ENCODE measurements around the gene GREB1. TPM values are rescaled to one million over a fixed set of nuclear protein-coding genes. Genes with fewer than 3 reads are reported as not detected.

GREB1 gene
- total and polyA plus RNA-seq, 2 experiments from 2014 or later, result 12.0 to 35.0 TPM

GRCh38 chr2:11582612-11582861, 48.7 kb downstream of the GREB1 start:
- Histone ChIP-seq H3K4me2 (no peak overlapping the region), H2AFZ (no peak overlapping the region), H3K4me3 (no peak overlapping the region), H3K4me1 (ENCODE audit: insufficient read depth) (0 out of 2 replicates have a peak, but pooled peaks cover 5% of the 10 kb centered on the region), H3K79me2 (replicated peaks; ENCODE audit: insufficient read depth) (no peaks in the 10 kb centered on the region; the same call in 1 of the 2 replicates), H4K20me1 (replicated peaks; ENCODE audit: insufficient read depth) (no peaks in the 10 kb centered on the region), H3K36me3 (ENCODE audit: insufficient read depth) (peaks cover 5% of the 10 kb centered on the region; the same call in 1 of the 2 replicates), H3K9me2 (ENCODE audit: insufficient read depth) (no peaks in the 10 kb centered on the region), H3K27ac (ENCODE audit: low read depth) (no peak overlapping the region), H3K27me3 (ENCODE audit: insufficient read depth) (no peaks in the 10 kb centered on the region), H3F3A (replicated peaks; ENCODE audit: low read depth) (no peaks in the 10 kb centered on the region)
- DNase-seq (ENCODE audit: low spot score) (no peak), ATAC-seq (peak; percentile 67)
- Mint-ChIP-seq H3K36me3 (ENCODE audit: low read depth) (peaks cover 42% of the 10 kb centered on the region), H3K4me1 (peaks cover 31% of the 10 kb centered on the region), H3K27me3 (ENCODE audit: insufficient read depth, low read depth, poor library complexity) (peaks cover 9% of the 10 kb centered on the region), H3K27ac (no peak overlapping the region), H3K4me3 (no peak overlapping the region), H3K9me3 (no peaks in the 10 kb centered on the region; the same call in 2 of the 3 replicates)
- TF ChIP-seq ZNF114 (CRISPR knock-in tag; IDR thresholded peaks at IDR 0.05) (no peak), STAT1 (IDR thresholded peaks at IDR 0.05; ENCODE audit: unreplicated experiment) (no peak), NANOG (IDR thresholded peaks at IDR 0.05; ENCODE audit: borderline replicate concordance) (no peak), JUNB (IDR thresholded peaks at IDR 0.05; ENCODE audit: unreplicated experiment) (no peak), REST (IDR thresholded peaks at IDR 0.05; ENCODE audit: unreplicated experiment) (no peak), CTCF (conservative IDR thresholded peaks at IDR 0.05; ENCODE audit: low read depth in 2 of 2) (no peak), ETS1 (IDR thresholded peaks at IDR 0.05) (no peak), ZNF331 (CRISPR knock-in tag; IDR thresholded peaks at IDR 0.05; ENCODE audit: low read depth) (no peak), POLR2AphosphoS5 (IDR thresholded peaks at IDR 0.05; ENCODE audit: low read depth) (no peak), CREB1 (CRISPR knock-in tag; IDR thresholded peaks at IDR 0.05; ENCODE audit: low read depth) (no peak), EZH2phosphoT487 (IDR thresholded peaks at IDR 0.05; ENCODE audit: unreplicated experiment) (no peak), EZH2 (IDR thresholded peaks at IDR 0.05; ENCODE audit: low read depth, unreplicated experiment) (no peak), ZNF462 (CRISPR knock-in tag; IDR thresholded peaks at IDR 0.05) (no peak)
